Bronchial smooth muscle cell (primary cell): ENCODE measurements around the gene FAM117B. TPM values are rescaled to one million over a fixed set of nuclear protein-coding genes. Genes with fewer than 3 reads are reported as not detected.

ENCODE experiments used
- total RNA-seq: library from RNA; depleted of rRNA; stranded (reverse); fragments of >200 nt; gene quantifications from 2 replicates; pipeline ENCODE4 v1.2.1, GENCODE V29; 2014

Gene FAM117B
- 0.77 and 1.3 TPM in 2 replicates for total RNA-seq

DNA sequence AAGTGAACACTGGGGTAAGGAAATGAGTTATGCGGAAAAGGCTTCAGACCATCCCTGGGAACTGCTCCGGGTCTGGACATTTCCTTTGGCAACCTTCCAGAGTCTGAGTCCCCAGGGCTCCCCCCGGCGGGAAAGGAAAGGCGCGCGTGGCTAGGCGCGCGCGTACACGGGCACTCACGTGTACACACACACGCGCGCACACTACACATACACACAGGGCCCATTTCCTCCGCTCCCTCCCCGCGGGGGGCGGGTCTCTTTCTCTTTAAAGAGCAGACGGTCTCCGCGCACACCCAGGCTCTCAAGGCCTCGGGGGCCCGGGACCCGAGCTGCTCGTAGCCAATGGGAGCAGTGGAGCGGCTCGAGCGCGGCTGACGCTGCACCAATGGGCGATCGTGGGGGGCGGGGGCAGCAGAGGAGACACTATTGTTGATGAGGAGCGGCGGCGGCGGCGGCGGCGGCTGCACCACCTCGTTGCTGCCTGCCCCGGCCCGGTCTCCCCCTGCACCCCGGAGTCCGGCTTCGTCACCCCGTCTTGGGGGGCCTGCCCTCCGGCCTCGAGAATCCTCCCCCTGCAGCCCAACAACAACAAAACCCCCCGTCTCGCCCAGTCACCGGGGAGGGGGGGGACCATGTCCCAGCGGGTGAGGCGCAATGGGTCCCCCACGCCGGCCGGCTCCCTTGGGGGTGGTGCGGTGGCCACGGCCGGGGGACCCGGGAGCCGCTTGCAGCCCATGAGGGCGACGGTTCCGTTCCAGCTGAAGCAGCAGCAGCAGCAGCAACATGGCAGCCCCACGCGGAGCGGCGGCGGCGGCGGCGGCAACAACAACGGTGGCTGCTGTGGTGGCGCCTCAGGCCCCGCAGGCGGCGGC, at the start of gene FAM117B:
FAM117B (plus strand) TSS at position 414 of the 872 bp plus-strand sequence; CDS start at position 633, 219 bp downstream.

Other genes with a start within 250 kb of the FAM117B start
- gene ICA1L, start 236.8 kb downstream of the FAM117B start, total RNA-seq = 2.2 and 2.6 TPM in 2 replicates